NT2/D1 (cell line): ENCODE measurements around the gene FAM163A.

Source experiments
- SUZ12 ChIP-seq: IDR thresholded peaks from 2 replicates; pipeline ENCODE4 v1.6.1; 2011; ENCODE audit not compliant: insufficient read length, insufficient read depth; ENCODE audit errors: extremely low read depth
- YY1 ChIP-seq: IDR thresholded peaks from 2 replicates; pipeline ENCODE4 v1.6.1; 2011; ENCODE audit not compliant: insufficient read length, insufficient read depth

- TF ChIP-seq YY1 (no peak), SUZ12 (no peak)
These were observed 11.4 kb upstream of the FAM163A start for GRCh38 chr1:179731643-179732042.
